Endothelial cell (in vitro differentiated cells): ENCODE data around the gene RGS3. TPM values are rescaled to one million over a fixed set of nuclear protein-coding genes. Genes with fewer than 3 reads are reported as not detected.

Experiments used
- DNase-seq: peaks from one replicate; pipeline ENCODE4 v3.0.0; 2021; ENCODE audit warnings: low spot score
- H3K27ac Mint-ChIP-seq: one replicate; pipeline ENCODE4 v1.8.0; 2021; ENCODE audit warnings: mixed read lengths, inconsistent platforms; ENCODE audit not compliant: unreplicated experiment
- H3K27me3 Mint-ChIP-seq: one replicate; pipeline ENCODE4 v1.8.0; 2021; ENCODE audit warnings: mild to moderate bottlenecking, moderate library complexity, mixed read lengths, inconsistent platforms; ENCODE audit not compliant: unreplicated experiment
- H3K36me3 Mint-ChIP-seq: one replicate; pipeline ENCODE4 v1.8.0; 2021; ENCODE audit warnings: mild to moderate bottlenecking, low read depth, mixed read lengths, inconsistent platforms; ENCODE audit not compliant: unreplicated experiment
- H3K4me1 Mint-ChIP-seq: one replicate; pipeline ENCODE4 v1.8.0; 2021; ENCODE audit warnings: mild to moderate bottlenecking, mixed read lengths, inconsistent platforms; ENCODE audit not compliant: unreplicated experiment
- H3K4me3 Mint-ChIP-seq: one replicate; pipeline ENCODE4 v1.8.0; 2021; ENCODE audit warnings: mild to moderate bottlenecking, mixed read lengths, inconsistent platforms; ENCODE audit not compliant: unreplicated experiment
- H3K9me3 Mint-ChIP-seq: one replicate; pipeline ENCODE4 v1.8.0; 2021; ENCODE audit warnings: mixed read lengths, inconsistent platforms; ENCODE audit not compliant: unreplicated experiment
- CTCF ChIP-seq: fragments of 200-600 bp; sonication (generic); IDR thresholded peaks from one replicate; pipeline ENCODE4 v1.5.0; 2021; ENCODE audit warnings: antibody characterized with exemption; ENCODE audit not compliant: unreplicated experiment
- total RNA-seq: library from RNA; stranded (reverse); fragmentation: NEBNext Ultra II Directional; extraction: Animal tissue kit (Norgen Biotek cat#: 25700); gene quantifications from one replicate; pipeline ENCODE4 v1.2.1, GENCODE V29; 2021; ENCODE audit not compliant: unreplicated experiment

The RGS3 gene
- total RNA-seq, 1 donor from 2014 or later = 474 TPM

- TF ChIP-seq CTCF = no peak
- H3K36me3 Mint-ChIP-seq = peaks cover 45% of the 10 kb centered on the region
- no peak overlapping the region for H3K27ac Mint-ChIP-seq
- H3K27me3 Mint-ChIP-seq = peaks cover 28% of the 10 kb centered on the region
- peaks cover 49% of the 10 kb centered on the region for H3K4me1 Mint-ChIP-seq
- no peaks in the 10 kb centered on the region for H3K9me3 Mint-ChIP-seq
- DNase-seq = no peak
- no peak overlapping the region for H3K4me3 Mint-ChIP-seq
These were observed 119.2 kb downstream of the RGS3 start for GRCh38 chr9:113582698-113583200.

- Mint-ChIP-seq H3K27me3 (peaks cover 30% of the 10 kb centered on the region), H3K36me3 (peaks cover 42% of the 10 kb centered on the region), H3K4me3 (peak overlapping the region; percentile 51), H3K4me1 (peaks cover 50% of the 10 kb centered on the region), H3K27ac (peak overlapping the region; percentile 61), H3K9me3 (no peaks in the 10 kb centered on the region)
- no peak for DNase-seq
- TF ChIP-seq CTCF = no peak
These were observed 120.2 kb downstream of the RGS3 start for GRCh38 chr9:113583511-113584427.

- H3K9me3 Mint-ChIP-seq = no peaks in the 10 kb centered on the region
- H3K4me1 Mint-ChIP-seq = peaks cover 50% of the 10 kb centered on the region
- no peak overlapping the region for H3K4me3 Mint-ChIP-seq
- TF ChIP-seq CTCF = no peak
- H3K27ac Mint-ChIP-seq = no peak overlapping the region
- no peak for DNase-seq
- peaks cover 42% of the 10 kb centered on the region for H3K36me3 Mint-ChIP-seq
- H3K27me3 Mint-ChIP-seq = peaks cover 30% of the 10 kb centered on the region
These were observed 121.0 kb downstream of the RGS3 start for GRCh38 chr9:113584428-113585084.

GRCh38 chr9:113585085-113585442 is 121.5 kb downstream of the RGS3 start:
- peak overlapping the region; percentile 43 for H3K27ac Mint-ChIP-seq
- H3K4me1 Mint-ChIP-seq = peaks cover 49% of the 10 kb centered on the region
- peaks cover 26% of the 10 kb centered on the region for H3K27me3 Mint-ChIP-seq
- TF ChIP-seq CTCF = no peak
- H3K36me3 Mint-ChIP-seq = peaks cover 42% of the 10 kb centered on the region
- no peaks in the 10 kb centered on the region for H3K9me3 Mint-ChIP-seq
- no peak for DNase-seq
- H3K4me3 Mint-ChIP-seq = no peak overlapping the region
